DOHH2 (cell line): ENCODE results near the gene SH3BP5.
A peak's percentile ranks its signal among the peaks of the same experiment; 100 is the strongest.

Experiments
- H3F3A ChIP-seq: fragments of 200-600 bp; sonication (generic), shearing (Covaris generic); 2 replicates; pipeline ENCODE4 v1.6.0; 2016; ENCODE audit warnings: antibody characterized with exemption, mild to moderate bottlenecking; ENCODE audit not compliant: control insufficient read depth, insufficient read depth
- H3K27ac ChIP-seq: fragments of 200-600 bp; sonication (generic); 2 replicates; pipeline ENCODE4 v1.5.1; 2014; ENCODE audit warnings: low read depth, mild to moderate bottlenecking, low read length, moderate library complexity
- H3K27me3 ChIP-seq: fragments of 200-600 bp; sonication (generic); 2 replicates; pipeline ENCODE4 v1.6.1; 2014; ENCODE audit warnings: mild to moderate bottlenecking, low read length, mixed read lengths; ENCODE audit not compliant: control insufficient read depth
- H3K36me3 ChIP-seq: fragments of 200-600 bp; sonication (generic); 2 replicates; pipeline ENCODE4 v1.6.1; 2014; ENCODE audit warnings: mild to moderate bottlenecking, low read length, moderate library complexity, mixed read lengths; ENCODE audit not compliant: control insufficient read depth
- H3K4me1 ChIP-seq: fragments of 200-600 bp; sonication (generic); 2 replicates; pipeline ENCODE4 v1.6.1; 2014; ENCODE audit warnings: mild to moderate bottlenecking, low read length, mixed read lengths; ENCODE audit not compliant: control insufficient read depth
- H3K4me2 ChIP-seq: fragments of 200-600 bp; sonication (generic); 2 replicates; pipeline ENCODE4 v1.6.0; 2014; ENCODE audit warnings: mild to moderate bottlenecking, low read length, moderate library complexity
- H3K4me3 ChIP-seq: fragments of 200-600 bp; sonication (generic); 2 replicates; pipeline ENCODE4 v1.5.1; 2014; ENCODE audit warnings: mild to moderate bottlenecking, low read length, mixed read lengths
- H3K79me2 ChIP-seq: fragments of 200-600 bp; sonication (generic); 2 replicates; pipeline ENCODE4 v1.6.1; 2014; ENCODE audit warnings: mild to moderate bottlenecking, low read length, mixed read lengths; ENCODE audit not compliant: control insufficient read depth
- H3K9me2 ChIP-seq: fragments of 200-600 bp; sonication (generic); replicated peaks from 2 replicates; pipeline ENCODE4 v1.6.1; 2014; ENCODE audit warnings: mild to moderate bottlenecking, low read length, mixed read lengths; ENCODE audit not compliant: control insufficient read depth
- H3K9me3 ChIP-seq: fragments of 200-600 bp; sonication (generic); 2 replicates; pipeline ENCODE4 v1.6.1; 2014; ENCODE audit warnings: antibody characterized with exemption, low read length, mixed read lengths; ENCODE audit not compliant: control insufficient read depth, insufficient read depth
- H4K20me1 ChIP-seq: fragments of 200-600 bp; sonication (generic); 2 replicates; pipeline ENCODE4 v1.6.0; 2014; ENCODE audit warnings: low read depth, mild to moderate bottlenecking, antibody characterized with exemption, low read length, moderate library complexity; ENCODE audit not compliant: control insufficient read depth, insufficient read depth
- CTCF ChIP-seq: fragments of 200-600 bp; sonication (generic); IDR thresholded peaks from one replicate; pipeline ENCODE4 v1.5.1; 2014; ENCODE audit warnings: antibody characterized with exemption, mild to moderate bottlenecking, low read depth, low read length; ENCODE audit not compliant: poor library complexity, severe bottlenecking
- EZH2phosphoT487 ChIP-seq: fragments of 200-600 bp; sonication (generic); IDR thresholded peaks from 2 replicates; pipeline ENCODE4 v1.6.1; 2017; ENCODE audit warnings: borderline replicate concordance, mild to moderate bottlenecking, antibody characterized with exemption, low read length, moderate library complexity, mixed read lengths

SH3BP5 gene

GRCh38 chr3:15333099-15333955 lies 941 bp upstream of the SH3BP5 start:
- peaks cover 37% of the 10 kb centered on the region for H3K79me2 ChIP-seq
- H3K27me3 ChIP-seq: no peaks in the 10 kb centered on the region
- peak overlapping the region; percentile 88 for H3K4me3 ChIP-seq

GRCh38 chr3:15331606-15332404 lies 581 bp downstream of the SH3BP5 start:
- peak overlapping the region; percentile 39 for H3K27ac ChIP-seq
- H3K4me1 ChIP-seq: peaks cover 65% of the 10 kb centered on the region
- peaks cover 50% of the 10 kb centered on the region for H3K79me2 ChIP-seq

More at GRCh38 chr3:15333099-15333955, 941 bp upstream of the SH3BP5 start:
- H3F3A ChIP-seq: peaks cover 14% of the 10 kb centered on the region
- peak overlapping the region; percentile 87 for H3K4me2 ChIP-seq
- H3K4me1 ChIP-seq: peaks cover 57% of the 10 kb centered on the region
- no peak for TF ChIP-seq CTCF
- TF ChIP-seq EZH2phosphoT487: no peak
- no peak overlapping the region for H3K27ac ChIP-seq
- peaks cover 33% of the 10 kb centered on the region for H3K36me3 ChIP-seq
- no peaks in the 10 kb centered on the region for H4K20me1 ChIP-seq
- H3K9me3 ChIP-seq: no peaks in the 10 kb centered on the region
- no peaks in the 10 kb centered on the region for H3K9me2 ChIP-seq

GRCh38 chr3:15331072-15331605 lies 1.2 kb downstream of the SH3BP5 start:
- Histone ChIP-seq H3K4me2 (peak overlapping the region; percentile 87), H4K20me1 (no peaks in the 10 kb centered on the region), H3K9me3 (no peaks in the 10 kb centered on the region), H3F3A (peaks cover 14% of the 10 kb centered on the region), H3K4me3 (peak overlapping the region; percentile 88), H3K27ac (0 out of 2 replicates have a peak overlapping the region, but pooled peaks have one; percentile 15), H3K9me2 (no peaks in the 10 kb centered on the region), H3K79me2 (peaks cover 57% of the 10 kb centered on the region), H3K4me1 (peaks cover 65% of the 10 kb centered on the region), H3K27me3 (no peaks in the 10 kb centered on the region), H3K36me3 (peaks cover 52% of the 10 kb centered on the region)
- TF ChIP-seq CTCF (no peak), EZH2phosphoT487 (no peak)

More at GRCh38 chr3:15331606-15332404, 581 bp downstream of the SH3BP5 start:
- H3K4me2 ChIP-seq: peak overlapping the region; percentile 87
- peak overlapping the region; percentile 88 for H3K4me3 ChIP-seq
- no peaks in the 10 kb centered on the region for H3K9me3 ChIP-seq
- no peaks in the 10 kb centered on the region for H3K9me2 ChIP-seq
- H3K27me3 ChIP-seq: no peaks in the 10 kb centered on the region
- peaks cover 45% of the 10 kb centered on the region for H3K36me3 ChIP-seq
- TF ChIP-seq CTCF (no peak), EZH2phosphoT487 (no peak)
- H3F3A ChIP-seq: peaks cover 14% of the 10 kb centered on the region
- H4K20me1 ChIP-seq: no peaks in the 10 kb centered on the region
